Measurements from ENCODE around the gene PDX1.

Gene PDX1

DNA sequence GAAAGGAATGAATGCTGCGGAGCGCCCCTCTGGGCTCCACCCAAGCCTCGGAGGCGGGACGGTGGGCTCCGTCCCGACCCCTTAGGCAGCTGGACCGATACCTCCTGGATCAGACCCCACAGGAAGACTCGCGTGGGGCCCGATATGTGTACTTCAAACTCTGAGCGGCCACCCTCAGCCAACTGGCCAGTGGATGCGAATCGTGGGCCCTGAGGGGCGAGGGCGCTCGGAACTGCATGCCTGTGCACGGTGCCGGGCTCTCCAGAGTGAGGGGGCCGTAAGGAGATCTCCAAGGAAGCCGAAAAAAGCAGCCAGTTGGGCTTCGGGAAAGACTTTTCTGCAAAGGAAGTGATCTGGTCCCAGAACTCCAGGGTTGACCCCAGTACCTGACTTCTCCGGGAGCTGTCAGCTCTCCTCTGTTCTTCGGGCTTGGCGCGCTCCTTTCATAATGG is 8.6 kb downstream of the PDX1 start:
- H3K4me3 ChIP-seq (ENCODE audit: insufficient read depth, low read length, poor library complexity, severe bottlenecking): no peak overlapping the region
- no peak overlapping the region for H3K27ac ChIP-seq (ENCODE audit: low read depth, low read length)
- no peaks in the 10 kb centered on the region for H3K79me2 ChIP-seq (ENCODE audit: insufficient read depth, low read length)
- no peaks in the 10 kb centered on the region for H3F3A ChIP-seq (ENCODE audit: insufficient read depth)
- TF ChIP-seq EZH2phosphoT487 (conservative IDR thresholded peaks at IDR 0.05; ENCODE audit: low read length) (no peak), CTCF (IDR thresholded peaks at IDR 0.05; ENCODE audit: insufficient read depth, low read length, poor library complexity, severe bottlenecking) (no peak)
- H3K9me3 ChIP-seq (ENCODE audit: insufficient read depth, low read length): no peaks in the 10 kb centered on the region
- no peaks in the 10 kb centered on the region for H3K36me3 ChIP-seq (ENCODE audit: low read length)
- H4K20me1 ChIP-seq (ENCODE audit: low read depth, low read length): no peaks in the 10 kb centered on the region
- H3K9ac ChIP-seq (ENCODE audit: low read length): no peak overlapping the region
- no peak overlapping the region for H3K4me2 ChIP-seq (ENCODE audit: low read depth, low read length, poor library complexity, severe bottlenecking)
- no peak overlapping the region for H2AFZ ChIP-seq (ENCODE audit: low read depth, low read length, severe bottlenecking)
- no peaks in the 10 kb centered on the region for H3K27me3 ChIP-seq (ENCODE audit: low read length)
- H3K9me2 ChIP-seq (replicated peaks; ENCODE audit: insufficient read depth, low read length): no peaks in the 10 kb centered on the region

GRCh38 chr13:27928805-27929753 is 9.3 kb downstream of the PDX1 start:
- H3K27ac ChIP-seq (ENCODE audit: low read depth, low read length): no peak overlapping the region
- no peaks in the 10 kb centered on the region for H4K20me1 ChIP-seq (ENCODE audit: low read depth, low read length)
- no peaks in the 10 kb centered on the region for H3F3A ChIP-seq (ENCODE audit: insufficient read depth)
- H3K4me2 ChIP-seq (ENCODE audit: low read depth, low read length, poor library complexity, severe bottlenecking): no peak overlapping the region
- H2AFZ ChIP-seq (ENCODE audit: low read depth, low read length, severe bottlenecking): no peak overlapping the region
- H3K4me3 ChIP-seq (ENCODE audit: insufficient read depth, low read length, poor library complexity, severe bottlenecking): no peak overlapping the region
- H3K36me3 ChIP-seq (ENCODE audit: low read length): no peaks in the 10 kb centered on the region
- TF ChIP-seq CTCF (IDR thresholded peaks at IDR 0.05; ENCODE audit: insufficient read depth, low read length, poor library complexity, severe bottlenecking) (no peak), EZH2phosphoT487 (conservative IDR thresholded peaks at IDR 0.05; ENCODE audit: low read length) (no peak)
- H3K9me3 ChIP-seq (ENCODE audit: insufficient read depth, low read length): no peaks in the 10 kb centered on the region
- H3K9ac ChIP-seq (ENCODE audit: low read length): no peak overlapping the region
- no peaks in the 10 kb centered on the region for H3K79me2 ChIP-seq (ENCODE audit: insufficient read depth, low read length)
- H3K9me2 ChIP-seq (replicated peaks; ENCODE audit: insufficient read depth, low read length): no peaks in the 10 kb centered on the region
- no peaks in the 10 kb centered on the region for H3K27me3 ChIP-seq (ENCODE audit: low read length)

DNA sequence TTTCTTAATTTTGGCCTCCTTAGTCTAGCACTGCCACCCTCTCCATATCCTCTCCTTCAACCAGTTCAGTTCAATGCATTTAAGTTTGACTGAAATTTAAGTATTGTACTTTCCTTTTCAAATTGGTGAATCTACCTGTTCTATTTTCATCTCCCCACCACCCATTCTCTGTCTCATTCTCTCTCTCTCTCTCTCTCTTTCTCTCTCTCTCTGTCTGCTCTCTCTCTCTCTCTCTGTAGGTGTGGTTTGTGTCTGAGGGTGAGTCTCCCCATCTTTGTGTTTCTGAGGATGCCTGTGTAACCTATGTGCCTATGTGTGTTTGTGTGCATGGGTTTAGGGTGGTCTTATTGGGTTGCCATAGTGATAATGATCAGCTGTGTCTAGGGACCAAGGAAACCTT is 10.1 kb downstream of the PDX1 start:
- no peaks in the 10 kb centered on the region for H3K79me2 ChIP-seq (ENCODE audit: insufficient read depth, low read length)

More for the DNA sequence above, 10.1 kb downstream of the PDX1 start:
- Histone ChIP-seq H3K9ac (ENCODE audit: low read length) (no peak overlapping the region), H3K4me2 (ENCODE audit: low read depth, low read length, poor library complexity, severe bottlenecking) (no peak overlapping the region), H3K9me3 (ENCODE audit: insufficient read depth, low read length) (no peaks in the 10 kb centered on the region), H3F3A (ENCODE audit: insufficient read depth) (no peaks in the 10 kb centered on the region), H3K27me3 (ENCODE audit: low read length) (no peaks in the 10 kb centered on the region), H2AFZ (ENCODE audit: low read depth, low read length, severe bottlenecking) (no peak overlapping the region), H3K27ac (ENCODE audit: low read depth, low read length) (no peak overlapping the region), H4K20me1 (ENCODE audit: low read depth, low read length) (no peaks in the 10 kb centered on the region), H3K9me2 (replicated peaks; ENCODE audit: insufficient read depth, low read length) (no peaks in the 10 kb centered on the region), H3K36me3 (ENCODE audit: low read length) (no peaks in the 10 kb centered on the region), H3K4me3 (ENCODE audit: insufficient read depth, low read length, poor library complexity, severe bottlenecking) (no peak overlapping the region)
- TF ChIP-seq CTCF (IDR thresholded peaks at IDR 0.05; ENCODE audit: insufficient read depth, low read length, poor library complexity, severe bottlenecking): no peak
- no peak for TF ChIP-seq EZH2phosphoT487 (conservative IDR thresholded peaks at IDR 0.05; ENCODE audit: low read length)

Measured in SU-DHL-6 (cell line).